Keratinocyte (primary cell): Measurements from ENCODE around the gene LMO7. TPM values are rescaled to one million over a fixed set of nuclear protein-coding genes. Genes with fewer than 3 reads are reported as not detected.

Experiments used
- DNase-seq: peaks from one replicate; pipeline ENCODE4 v3.0.0-alpha.2; 2011; ENCODE audit warnings: low read depth, missing footprints, low spot score
- FAIRE-seq: peaks from 2 replicates; lab custom pipeline; 2011; peaks lifted over from hg19 to GRCh38; lab: Jason Lieb, UNC
- H2AFZ ChIP-seq: 2 replicates; pipeline ENCODE4 v1.6.0; 2012; ENCODE audit warnings: low read length, control low read depth, inconsistent platforms; ENCODE audit not compliant: control insufficient read depth
- H3K27ac ChIP-seq: 2 replicates; pipeline ENCODE4 v1.5.1; 2011; ENCODE audit warnings: low read length; ENCODE audit not compliant: control insufficient read depth, insufficient read depth
- H3K27me3 ChIP-seq: 3 replicates; pipeline ENCODE4 v1.6.0; 2011; ENCODE audit warnings: low read length; ENCODE audit not compliant: control insufficient read depth, insufficient read depth; ENCODE audit errors: extremely low read depth
- H3K36me3 ChIP-seq, 2 experiments: 2 replicates in 1 of 2; 3 replicates in 1 of 2; pipeline ENCODE4 v1.5.1; 2011; ENCODE audit warnings: low read length in 2 of 2, mild to moderate bottlenecking in 1 of 2; ENCODE audit not compliant: control insufficient read depth in 2 of 2, insufficient read depth in 2 of 2; ENCODE audit errors: extremely low read depth in 1 of 2
- H3K4me1 ChIP-seq: 3 replicates; pipeline ENCODE4 v1.5.1; 2011; ENCODE audit warnings: low read length; ENCODE audit not compliant: control insufficient read depth, insufficient read depth; ENCODE audit errors: extremely low read depth
- H3K4me2 ChIP-seq: 3 replicates; pipeline ENCODE4 v1.6.0; 2011; ENCODE audit warnings: low read depth, low read length; ENCODE audit not compliant: control insufficient read depth, insufficient read depth; ENCODE audit errors: extremely low read depth
- H3K4me3 ChIP-seq, 3 experiments: fragments of 200-600 bp in 1 of 3; sonication (generic) in 1 of 3; 2 replicates in 2 of 3; 3 replicates in 1 of 3; pipeline ENCODE4 v1.5.1; 2011 to 2016; ENCODE audit warnings: low read length in 3 of 3, mild to moderate bottlenecking in 3 of 3, control low read depth in 2 of 3, inconsistent platforms in 1 of 3, low read depth in 1 of 3, mixed read lengths in 1 of 3, mixed run types in 1 of 3, moderate library complexity in 1 of 3; ENCODE audit not compliant: control insufficient read depth in 2 of 3, insufficient read depth in 2 of 3; ENCODE audit errors: extremely low read depth in 1 of 3
- H3K79me2 ChIP-seq: 2 replicates; pipeline ENCODE4 v1.6.0; 2012; ENCODE audit warnings: low read length; ENCODE audit not compliant: control insufficient read depth, insufficient read depth
- H3K9ac ChIP-seq: 3 replicates; pipeline ENCODE4 v1.6.0; 2011; ENCODE audit warnings: low read length; ENCODE audit not compliant: control insufficient read depth, insufficient read depth; ENCODE audit errors: extremely low read depth
- H3K9me1 ChIP-seq: 3 replicates; pipeline ENCODE4 v1.6.0; 2011; ENCODE audit warnings: low read length; ENCODE audit not compliant: control insufficient read depth, insufficient read depth; ENCODE audit errors: extremely low read depth
- H3K9me3 ChIP-seq: 2 replicates; pipeline ENCODE4 v1.5.1; 2012; ENCODE audit warnings: low read depth, low read length; ENCODE audit not compliant: control insufficient read depth
- H4K20me1 ChIP-seq: 3 replicates; pipeline ENCODE4 v1.6.0; 2011; ENCODE audit warnings: low read length; ENCODE audit not compliant: control insufficient read depth, insufficient read depth; ENCODE audit errors: extremely low read depth
- EZH2 ChIP-seq: IDR thresholded peaks from one replicate; pipeline ENCODE4 v1.6.1; 2012; ENCODE audit warnings: inconsistent platforms, mild to moderate bottlenecking, low read length, moderate library complexity
- dilution Hi-C: fragments of 300-500 bp; cut with MboI; formaldehyde crosslinking; loops from one replicate; pipeline ENCODE4 v1.7.0; 2020; ENCODE audit warnings: low sequenced_read_pairs; ENCODE audit not compliant: extremely low pct_ligation_motif_present
- polyA plus RNA-seq, 5 experiments: library from polyadenylated mRNA; depleted of rRNA in 3 of 5; stranded (reverse) in 3 of 5; stranded (forward) in 1 of 5; unstranded in 1 of 5; fragments of >200 nt; gene quantifications; 1 replicate in 1 of 5; 2 replicates in 3 of 5; 3 replicates in 1 of 5; pipeline versions ENCODE4 v1.2.1 to v1.2.3, GENCODE V29; 2011 to 2012; ENCODE audit warnings: missing spikeins in 2 of 5, low read depth in 1 of 5, low replicate concordance in 1 of 5
- TF ChIP-seq, protein P1 (sequence below), 3 experiments: IDR thresholded peaks in 1 of 3; conservative IDR thresholded peaks in 1 of 3; optimal IDR thresholded peaks in 1 of 3; 2 replicates in 2 of 3; 3 replicates in 1 of 3; pipeline versions ENCODE3 to v1.5.1; 2011; ENCODE audit warnings: low read length in 3 of 3, mild to moderate bottlenecking in 3 of 3, moderate library complexity in 2 of 3, control low read depth in 1 of 3, inconsistent platforms in 1 of 3; ENCODE audit not compliant: insufficient read depth in 2 of 3; ENCODE audit errors: extremely low read depth in 1 of 3

LMO7 gene
- polyA plus RNA-seq, 1 donor (not counting 4 experiments of a cell fraction or from before 2014, with no cell fraction given): 8.9 TPM

DNA sequence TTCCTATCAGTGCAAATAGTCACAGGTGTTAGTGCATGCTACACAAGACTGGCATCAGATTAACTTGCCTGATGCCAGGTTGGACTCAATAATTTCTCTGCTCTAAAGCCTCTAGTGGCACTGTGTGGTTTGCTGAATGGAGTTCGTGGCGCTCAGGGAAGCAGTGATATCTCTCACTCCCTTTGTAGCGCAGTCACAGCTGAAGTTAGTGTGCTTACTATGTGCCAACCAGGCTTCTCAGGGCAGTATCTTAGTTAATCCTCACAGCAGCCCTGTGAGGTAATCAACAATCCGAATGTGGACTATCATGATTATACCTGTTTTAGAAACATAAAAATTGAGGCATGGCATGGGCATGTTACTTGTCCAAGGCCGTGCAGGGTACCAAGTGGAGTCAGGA lies 190.3 kb downstream of the LMO7 start:
- DNase-seq (no peak), FAIRE-seq (no peak)
- dilution Hi-C loops: no loop called here
- H3K9me1 ChIP-seq: no peaks in the 10 kb centered on the region
- no peaks in the 10 kb centered on the region for H4K20me1 ChIP-seq
- no peak overlapping the region for H3K4me2 ChIP-seq
- TF ChIP-seq, protein P1, sequence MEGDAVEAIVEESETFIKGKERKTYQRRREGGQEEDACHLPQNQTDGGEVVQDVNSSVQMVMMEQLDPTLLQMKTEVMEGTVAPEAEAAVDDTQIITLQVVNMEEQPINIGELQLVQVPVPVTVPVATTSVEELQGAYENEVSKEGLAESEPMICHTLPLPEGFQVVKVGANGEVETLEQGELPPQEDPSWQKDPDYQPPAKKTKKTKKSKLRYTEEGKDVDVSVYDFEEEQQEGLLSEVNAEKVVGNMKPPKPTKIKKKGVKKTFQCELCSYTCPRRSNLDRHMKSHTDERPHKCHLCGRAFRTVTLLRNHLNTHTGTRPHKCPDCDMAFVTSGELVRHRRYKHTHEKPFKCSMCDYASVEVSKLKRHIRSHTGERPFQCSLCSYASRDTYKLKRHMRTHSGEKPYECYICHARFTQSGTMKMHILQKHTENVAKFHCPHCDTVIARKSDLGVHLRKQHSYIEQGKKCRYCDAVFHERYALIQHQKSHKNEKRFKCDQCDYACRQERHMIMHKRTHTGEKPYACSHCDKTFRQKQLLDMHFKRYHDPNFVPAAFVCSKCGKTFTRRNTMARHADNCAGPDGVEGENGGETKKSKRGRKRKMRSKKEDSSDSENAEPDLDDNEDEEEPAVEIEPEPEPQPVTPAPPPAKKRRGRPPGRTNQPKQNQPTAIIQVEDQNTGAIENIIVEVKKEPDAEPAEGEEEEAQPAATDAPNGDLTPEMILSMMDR (optimal IDR thresholded peaks at IDR 0.05 in 1 of 3, IDR thresholded peaks at IDR 0.05 in 1 of 3, conservative IDR thresholded peaks at IDR 0.05 in 1 of 3; ENCODE audit: extremely low read depth in 1 of 3, insufficient read depth in 2 of 3, low read length in 3 of 3): no peak
- TF ChIP-seq EZH2: no peak
- no peak overlapping the region for H3K4me3 ChIP-seq
- H3K79me2 ChIP-seq: no peaks in the 10 kb centered on the region
- H3K36me3 ChIP-seq: peaks cover 0 to 2% of the 10 kb centered on the region in 2 experiments
- H3K9me3 ChIP-seq: no peaks in the 10 kb centered on the region
- H3K4me1 ChIP-seq: no peaks in the 10 kb centered on the region
- no peak overlapping the region for H2AFZ ChIP-seq
- no peaks in the 10 kb centered on the region for H3K27me3 ChIP-seq
- no peak overlapping the region for H3K27ac ChIP-seq
- H3K9ac ChIP-seq: no peak overlapping the region

DNA sequence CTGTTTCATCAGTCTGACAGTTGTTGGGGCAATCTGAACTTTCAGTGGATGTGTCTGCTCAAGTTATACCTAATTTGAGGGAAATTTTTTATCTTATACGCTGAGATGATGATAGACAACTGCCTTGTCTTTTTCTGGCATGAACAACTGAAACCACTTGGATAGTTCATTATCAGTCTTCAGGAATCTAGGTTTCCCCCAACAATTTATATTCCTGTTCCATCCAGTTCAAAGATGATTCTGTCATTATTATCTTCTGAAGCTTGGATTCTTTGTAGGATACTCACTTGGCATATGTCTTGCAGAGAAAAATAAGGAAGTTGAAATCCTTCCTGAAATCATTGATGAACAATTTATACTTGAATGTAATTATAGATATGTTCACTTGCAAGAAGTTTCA lies 193.7 kb downstream of the LMO7 start:
- Histone ChIP-seq H3K36me3 (no peaks in the 10 kb centered on the region), H3K4me1 (no peaks in the 10 kb centered on the region), H4K20me1 (no peaks in the 10 kb centered on the region), H3K79me2 (no peaks in the 10 kb centered on the region), H3K9ac (no peak overlapping the region), H3K4me2 (no peak overlapping the region), H3K9me3 (no peaks in the 10 kb centered on the region), H3K9me1 (no peaks in the 10 kb centered on the region), H3K27me3 (no peaks in the 10 kb centered on the region), H3K27ac (no peak overlapping the region), H3K4me3 (no peak overlapping the region), H2AFZ (no peak overlapping the region)
- no peak for FAIRE-seq
- no peak for DNase-seq
- TF ChIP-seq, protein P1 (optimal IDR thresholded peaks at IDR 0.05 in 1 of 3, IDR thresholded peaks at IDR 0.05 in 1 of 3, conservative IDR thresholded peaks at IDR 0.05 in 1 of 3; ENCODE audit: extremely low read depth in 1 of 3, insufficient read depth in 2 of 3, low read length in 3 of 3): no peak
- dilution Hi-C loops: no loop called here
